GM21526 (cell line): ENCODE data around the gene CTDP1.

Source experiments
- ATAC-seq: cut with Tn5 transposase; IDR thresholded peaks from one replicate; pipeline ENCODE4 v1.9.1; 2021; ENCODE audit warnings: moderate library complexity; ENCODE audit not compliant: unreplicated experiment, low FRiP score

Gene CTDP1

GRCh38 chr18:79789901-79790890 is 110.6 kb downstream of the CTDP1 start:
- no peak for ATAC-seq

DNA sequence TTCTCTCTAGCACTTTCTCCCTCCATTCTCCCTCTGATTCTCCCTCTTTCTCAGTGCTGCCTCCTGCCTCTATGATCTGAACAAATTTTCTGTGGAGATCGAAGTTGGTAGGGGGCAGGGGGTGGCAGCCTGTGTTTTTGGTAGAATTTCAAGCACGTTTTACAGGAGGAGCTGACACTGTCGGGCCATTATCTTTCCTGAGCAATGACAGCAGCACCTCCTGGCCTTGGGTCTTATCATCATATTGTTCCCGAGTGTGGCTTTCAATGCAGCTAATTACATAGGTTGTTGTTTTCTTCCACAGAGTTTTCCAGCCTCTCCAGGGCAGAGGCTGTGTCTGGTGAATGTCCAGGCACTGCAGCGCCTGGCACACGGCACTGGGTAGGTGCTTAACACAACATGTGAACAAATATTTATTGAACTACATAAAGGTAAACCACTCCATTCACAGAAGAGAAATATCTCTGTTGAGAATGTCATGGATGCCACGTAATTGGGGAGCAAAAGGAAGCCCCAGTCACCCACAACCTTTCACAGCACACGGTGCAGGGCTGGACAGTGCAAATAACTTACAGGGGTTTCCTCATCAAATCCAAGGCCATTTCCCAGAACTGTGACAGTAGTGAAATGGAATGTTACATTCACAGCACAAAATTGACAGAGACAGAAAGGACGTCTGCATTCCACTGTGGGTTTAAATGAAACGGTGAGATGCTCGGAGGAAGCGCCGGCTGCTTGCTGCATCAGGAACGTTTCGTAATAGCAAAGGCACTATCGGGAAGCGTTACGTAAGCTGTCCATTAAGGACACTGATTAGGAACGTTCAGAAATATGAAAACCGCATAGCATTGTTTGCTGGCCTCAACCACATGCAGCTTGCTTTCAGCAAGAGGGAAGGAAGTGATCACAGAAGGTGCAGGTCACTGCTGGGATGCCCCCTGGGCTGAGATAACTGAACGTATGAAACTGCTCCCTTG is 111.7 kb downstream of the CTDP1 start:
- no peak for ATAC-seq

GRCh38 chr18:79792096-79792987 is 112.7 kb downstream of the CTDP1 start:
- no peak for ATAC-seq

- no peak for ATAC-seq
Observed at GRCh38 chr18:79792988-79793355, 113.4 kb downstream of the CTDP1 start.

- no peak for ATAC-seq
Observed at GRCh38 chr18:79794846-79795245, 115.2 kb downstream of the CTDP1 start.

GRCh38 chr18:79795446-79795845 is 115.8 kb downstream of the CTDP1 start:
- no peak for ATAC-seq

- ATAC-seq = no peak
Observed at GRCh38 chr18:79796016-79796415, 116.4 kb downstream of the CTDP1 start.

DNA sequence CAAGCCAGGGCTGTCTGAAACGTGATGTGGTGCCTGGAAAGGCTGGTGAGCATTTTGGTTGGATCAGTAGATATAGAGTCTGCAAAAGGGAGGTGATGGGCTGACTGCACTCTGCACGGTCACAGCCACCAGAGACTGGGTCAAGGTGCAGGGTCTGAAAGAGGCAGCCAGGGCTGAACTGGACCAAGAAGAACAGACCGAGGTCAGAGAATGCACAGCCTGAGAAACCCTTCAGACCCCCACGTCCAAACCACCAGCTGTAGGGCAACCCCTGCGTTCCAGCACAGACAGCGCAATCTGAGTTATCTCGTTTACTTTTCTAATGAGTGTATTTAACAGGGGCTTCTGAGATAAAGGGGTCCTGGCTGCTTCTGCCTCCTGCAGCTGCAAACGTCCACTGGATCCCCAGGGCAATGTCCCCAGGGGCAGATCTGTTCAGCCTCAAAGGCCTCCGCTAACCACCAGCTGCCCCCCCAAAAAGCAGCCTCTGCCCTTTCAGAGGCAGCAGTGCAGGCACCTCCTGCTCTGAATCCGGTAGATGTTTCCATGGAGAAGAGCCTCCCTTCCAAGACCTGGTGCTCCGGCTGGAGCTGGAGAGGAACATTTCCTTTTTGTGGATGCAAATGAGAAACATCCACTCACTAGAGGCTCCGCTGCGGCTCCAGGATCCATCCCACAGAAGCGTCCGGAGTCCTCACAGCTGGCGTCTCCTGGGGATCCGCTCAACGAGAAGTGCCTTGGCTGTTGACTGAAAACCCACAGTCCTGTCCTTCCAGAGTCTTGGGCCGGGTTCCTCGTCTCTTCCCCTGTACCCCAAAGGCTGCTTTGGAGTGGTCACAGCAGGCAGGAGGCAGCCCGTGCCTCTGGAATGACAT is 117.2 kb downstream of the CTDP1 start:
- no peak for ATAC-seq

DNA sequence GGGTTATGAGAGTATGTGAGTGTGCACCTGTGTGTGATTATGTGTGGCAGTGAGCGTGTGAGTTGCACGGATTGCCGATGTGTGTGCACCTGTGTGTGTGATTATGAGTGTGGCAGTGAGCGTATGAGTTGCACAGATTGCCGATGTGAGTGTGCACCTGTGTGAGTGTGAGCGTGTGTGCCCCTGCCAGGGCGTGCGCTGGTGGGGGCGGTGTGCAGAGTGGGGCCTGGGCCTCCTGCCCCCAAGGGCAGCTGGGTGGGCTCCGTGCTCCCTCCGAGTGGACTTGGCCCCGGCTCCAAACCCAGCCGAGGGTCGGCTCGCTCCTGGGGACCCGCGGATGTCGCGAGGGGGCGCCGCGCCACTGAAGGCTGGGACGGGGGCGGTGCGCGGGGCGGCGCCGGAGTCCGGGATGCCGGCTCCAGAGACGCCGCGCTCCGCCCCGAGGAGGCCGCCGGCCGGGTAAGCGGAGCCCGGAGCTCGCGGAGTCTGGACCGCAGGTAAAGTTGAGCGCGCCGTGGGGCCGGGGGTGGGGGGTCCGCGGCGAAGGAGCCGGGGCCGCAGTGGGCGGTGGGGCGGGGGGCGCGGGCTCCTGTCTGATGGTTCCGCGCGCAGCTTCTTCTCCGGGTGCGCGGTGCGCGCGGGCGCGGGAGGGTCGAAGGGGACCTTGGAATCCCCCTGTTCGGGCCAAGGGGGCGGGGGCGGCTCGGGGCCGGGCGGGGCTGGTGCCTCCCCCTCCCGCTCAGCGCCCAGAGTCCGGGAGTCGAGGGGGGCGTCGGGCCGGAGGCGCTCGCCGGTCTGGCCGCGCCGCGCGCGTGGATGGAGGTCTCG is 118.1 kb downstream of the CTDP1 start, which contains the start of gene KCNG2:
Gene KCNG2, plus strand, starts transcription at position 421 of the 828 bp plus-strand sequence. CDS start 65,730 bp downstream, outside the sequence.
- ATAC-seq = peak; percentile 58

GRCh38 chr18:79798346-79798998 is 118.9 kb downstream of the CTDP1 start:
- no peak for ATAC-seq

DNA sequence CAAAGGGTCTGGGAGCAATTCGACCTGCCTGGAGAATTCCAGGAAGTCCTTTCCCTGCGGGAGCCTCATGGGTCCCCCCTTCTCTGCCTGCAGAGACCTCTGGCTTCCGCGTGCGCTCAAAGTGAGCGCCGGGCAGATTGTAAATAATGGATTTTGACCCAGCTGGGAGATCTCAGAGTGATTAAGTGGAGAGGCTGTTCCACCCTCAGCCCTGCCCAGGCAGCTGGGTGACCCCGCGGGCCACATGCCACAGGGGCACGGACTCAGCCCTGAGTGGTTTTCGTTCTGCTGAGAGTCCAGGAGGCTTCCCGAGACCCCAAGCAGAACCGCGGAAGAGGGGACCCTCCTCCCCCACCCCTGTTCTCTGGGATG is 119.4 kb downstream of the CTDP1 start:
- no peak for ATAC-seq

- ATAC-seq = no peak
Observed at GRCh38 chr18:79799619-79800370, 120.2 kb downstream of the CTDP1 start.

DNA sequence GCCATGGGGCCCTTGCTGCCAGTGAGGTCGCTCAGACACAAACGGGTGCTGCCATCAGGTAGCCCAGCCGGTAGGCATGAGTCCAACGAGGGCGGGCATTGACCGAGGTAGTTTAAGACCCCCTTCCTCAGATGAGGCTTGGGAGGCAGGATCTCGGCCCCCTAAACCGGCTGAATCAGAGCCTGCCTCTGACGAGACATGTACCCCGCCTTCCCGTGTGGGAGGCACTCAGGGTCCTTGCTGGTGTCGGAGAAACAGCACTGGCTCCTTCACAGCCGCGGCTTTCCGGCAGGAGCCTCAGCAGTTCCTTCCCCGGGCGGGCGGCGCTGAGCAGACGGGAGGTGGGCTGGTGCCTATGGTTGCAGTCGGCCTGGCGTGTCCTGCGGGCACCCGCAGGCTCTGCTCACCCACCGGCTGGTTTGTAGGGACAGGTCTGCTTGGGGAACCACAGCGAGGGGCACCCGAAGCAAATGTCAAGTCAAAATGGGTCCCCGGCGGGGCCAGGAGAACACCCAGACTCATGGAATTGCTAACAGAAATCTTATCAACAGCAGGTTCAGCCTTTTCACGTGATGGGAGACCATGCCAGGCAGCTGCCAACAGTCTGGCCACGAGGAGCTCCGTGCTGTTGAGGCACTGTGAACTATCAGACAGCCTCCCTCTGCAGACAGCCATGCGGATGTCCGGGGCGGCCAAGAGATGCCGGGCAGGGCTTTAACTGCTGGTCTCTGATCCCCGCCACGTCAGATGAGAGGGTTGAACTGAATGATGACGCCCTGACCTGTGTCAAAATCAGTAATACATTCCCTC is 121.0 kb downstream of the CTDP1 start:
- no peak for ATAC-seq

DNA sequence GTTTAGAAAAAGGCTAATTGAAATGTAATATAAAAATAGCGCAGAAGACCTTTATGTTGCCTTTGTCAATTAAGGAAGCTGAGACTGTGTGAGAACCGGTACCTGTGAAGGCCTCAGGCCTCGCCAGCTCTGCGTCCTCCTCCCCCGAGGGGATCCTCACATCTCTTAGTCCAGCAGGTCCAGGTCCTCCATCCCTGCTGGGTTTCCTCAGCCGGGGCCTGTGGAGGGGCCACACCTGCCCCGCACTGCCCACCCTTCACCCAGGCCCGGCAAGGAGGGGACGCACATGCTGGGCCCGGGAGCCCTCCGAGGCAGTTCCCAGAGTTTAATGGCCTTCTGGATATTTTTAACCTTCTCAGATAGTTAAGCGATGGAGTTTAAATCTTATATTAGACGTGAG is 121.6 kb downstream of the CTDP1 start:
- no peak for ATAC-seq

DNA sequence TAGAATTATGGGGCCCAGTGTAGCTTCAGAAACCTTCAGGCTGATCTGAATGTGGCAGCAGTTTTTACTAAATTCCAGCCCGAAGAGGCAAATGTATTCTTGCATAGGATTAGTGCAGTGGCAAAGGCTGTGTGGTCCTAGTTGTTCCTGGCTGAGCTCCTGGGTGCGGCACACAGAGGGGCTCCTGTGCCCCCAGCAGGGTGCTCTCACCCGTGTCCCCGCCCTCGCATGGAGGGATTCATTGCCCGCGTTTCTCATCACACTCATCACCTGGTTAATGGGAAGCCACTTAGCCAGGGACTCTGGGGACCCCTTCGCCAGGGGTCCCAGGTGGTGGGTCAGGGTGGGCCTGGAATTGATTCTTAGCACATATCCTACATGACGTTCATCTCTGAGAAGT is 122.0 kb downstream of the CTDP1 start:
- ATAC-seq = no peak

DNA sequence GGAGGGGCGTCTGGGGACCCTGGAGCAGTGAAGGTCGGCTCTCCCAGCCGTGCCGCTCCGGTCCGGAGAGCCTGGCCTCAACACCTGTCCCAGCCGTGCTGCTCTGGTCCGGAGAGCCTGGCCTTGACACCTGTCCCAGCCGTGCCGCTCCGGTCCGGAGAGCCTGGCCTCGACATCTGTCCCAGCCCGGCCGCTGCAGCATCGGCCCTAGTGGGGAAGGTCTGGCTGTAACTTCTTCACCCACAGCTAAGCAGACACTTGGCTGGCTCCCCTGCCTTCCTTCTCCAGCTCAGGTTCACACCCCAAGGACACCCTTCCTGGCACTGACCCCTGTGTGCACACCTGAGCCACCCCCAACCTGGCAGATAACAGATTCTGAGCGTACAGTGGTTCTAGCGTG is 122.7 kb downstream of the CTDP1 start:
- ATAC-seq = no peak
